Activated CD4-positive, alpha-beta T cell treated with anti-CD3 and anti-CD28 coated beads, Interleukin-2, amount 50 U/mL, for 1 hour (primary cell): ENCODE data around the gene GNG11.
"Not testable (repeated sequence)": the region's sequence is repeated elsewhere in the genome, so short reads cannot be mapped to it uniquely, and the experiment has no call there.

Source experiments
- DNase-seq: peaks from one replicate; pipeline ENCODE4 v3.0.0-alpha.2; 2020

The GNG11 gene

DNA sequence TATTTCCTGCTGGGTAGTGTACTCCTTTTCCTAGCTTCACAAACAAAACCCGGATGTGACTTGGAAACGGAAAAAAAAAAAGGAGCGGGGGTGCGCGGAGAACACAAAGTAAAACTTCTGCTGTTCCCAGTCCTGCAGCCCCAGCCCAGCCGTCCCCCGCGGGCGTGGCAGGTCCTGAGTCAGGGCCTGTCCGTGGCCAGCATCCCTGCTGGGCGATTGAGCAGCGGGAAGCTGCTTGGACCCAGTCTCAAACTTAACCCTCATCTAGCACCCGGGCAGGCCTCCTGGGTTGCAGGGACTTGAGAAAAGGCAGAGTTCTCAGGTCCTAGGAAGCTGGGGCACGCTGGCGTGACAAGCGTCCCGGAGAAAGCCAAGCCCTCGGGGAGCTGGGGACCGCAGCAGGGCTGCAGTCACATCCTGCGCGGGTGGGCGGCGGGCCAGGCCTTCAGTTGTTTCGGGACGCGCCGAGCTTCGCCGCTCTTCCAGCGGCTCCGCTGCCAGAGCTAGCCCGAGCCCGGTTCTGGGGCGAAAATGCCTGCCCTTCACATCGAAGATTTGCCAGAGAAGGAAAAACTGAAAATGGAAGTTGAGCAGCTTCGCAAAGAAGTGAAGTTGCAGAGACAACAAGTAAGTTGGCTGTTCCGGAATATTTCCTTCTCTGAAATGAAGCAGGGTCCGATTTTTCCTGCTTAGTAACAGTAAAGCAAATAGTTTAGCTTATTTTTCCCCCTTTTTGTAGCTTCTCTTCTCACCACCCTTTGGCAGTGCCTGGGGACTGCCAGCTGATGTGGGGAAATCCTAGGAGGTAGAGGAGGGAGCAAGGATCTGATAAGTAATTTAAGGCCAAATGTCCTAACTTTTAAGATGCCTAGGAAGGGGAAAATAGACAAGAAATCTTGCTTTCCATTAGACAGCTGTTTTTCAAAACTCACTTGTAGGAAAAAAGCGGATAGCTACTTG lies at the start of gene GNG11:
Gene GNG11 (plus strand): TSS at position 129 of the 960 bp plus-strand sequence. CDS start 403 bp downstream, at position 532.
- DNase-seq: no peak

GRCh38 chr7:93873998-93874574 lies 47.4 kb upstream of the GNG11 start:
- DNase-seq: no peak

- no peak for DNase-seq
These were observed 43.8 kb upstream of the GNG11 start for GRCh38 chr7:93877742-93878141.

GRCh38 chr7:93879356-93879755 lies 42.2 kb upstream of the GNG11 start:
- DNase-seq: no peak

DNA sequence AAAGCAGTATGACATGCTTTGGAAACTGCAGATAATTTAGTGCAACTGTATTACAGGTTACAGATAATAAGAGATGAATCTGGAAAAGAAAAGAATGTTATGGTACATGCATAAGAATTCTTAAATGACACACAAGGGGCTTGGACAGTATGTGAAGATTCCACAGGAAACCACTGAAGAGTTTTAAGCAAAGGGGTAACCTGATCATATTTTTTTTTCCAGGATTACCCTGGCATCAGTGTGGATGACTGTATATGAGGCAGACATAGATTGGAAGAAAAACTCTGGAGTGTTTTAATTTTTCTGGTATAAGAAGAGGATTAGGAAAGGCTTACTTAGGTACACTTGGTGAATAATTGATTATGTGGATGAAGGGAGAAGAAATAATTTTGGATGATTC lies 39.1 kb upstream of the GNG11 start:
- no peak for DNase-seq

DNA sequence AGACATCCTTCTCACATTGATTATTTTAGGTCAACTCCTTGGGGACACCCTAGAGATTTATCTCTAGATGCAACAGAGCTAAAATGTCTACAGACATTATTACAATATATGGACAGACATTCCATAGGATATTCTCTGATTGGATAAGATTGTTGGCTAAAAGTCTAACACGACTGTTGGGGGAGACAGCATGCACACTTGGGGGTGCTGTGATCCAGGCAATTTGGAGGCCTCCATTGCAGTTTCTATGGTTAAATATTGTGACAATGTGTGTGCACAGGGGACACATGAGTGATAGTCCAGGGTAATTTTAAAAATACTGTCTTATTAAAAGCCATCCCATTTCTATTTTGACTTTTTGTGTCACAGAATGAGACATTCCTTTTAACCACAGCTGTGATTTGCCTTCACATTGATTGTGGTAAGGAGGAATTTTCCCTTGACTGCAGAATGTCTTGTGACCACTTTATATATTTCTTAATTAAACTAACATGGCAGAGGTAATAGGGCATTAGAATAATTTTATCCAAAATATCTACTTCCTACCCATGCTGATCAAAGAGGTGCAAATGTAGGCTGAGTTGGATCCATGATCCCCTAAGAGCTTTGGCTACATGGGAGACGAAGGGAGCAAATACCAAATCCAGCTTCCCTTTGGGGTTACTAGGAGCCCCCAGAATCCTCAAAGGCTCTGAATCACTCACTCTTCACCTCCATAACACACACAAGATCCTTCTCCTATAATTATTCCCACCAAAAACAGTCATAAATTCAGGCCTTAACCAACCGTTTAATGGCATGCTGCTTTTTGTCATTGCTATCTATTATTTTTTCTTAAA lies 38.2 kb upstream of the GNG11 start:
- no peak for DNase-seq

DNA sequence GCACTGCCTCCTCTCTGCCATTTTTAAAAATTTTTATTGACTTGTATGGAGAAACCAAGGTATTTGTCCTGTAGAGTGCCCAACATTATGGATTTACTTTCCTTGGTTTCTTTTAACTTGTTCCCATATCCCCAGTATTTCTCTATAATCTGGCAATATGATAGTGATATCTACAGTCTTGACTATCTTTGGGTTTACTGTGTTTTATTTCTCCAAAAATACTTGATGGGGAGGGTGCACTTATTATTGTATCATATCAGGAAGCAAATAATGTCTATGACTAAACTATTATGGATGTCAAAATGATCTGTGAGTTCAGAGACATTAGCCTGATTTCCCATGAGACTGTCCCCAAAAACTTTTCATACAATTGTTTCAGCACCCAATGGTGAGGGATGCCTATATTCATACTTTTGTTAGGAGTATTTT lies 37.6 kb upstream of the GNG11 start:
- no peak for DNase-seq

GRCh38 chr7:93884541-93884940 lies 37.0 kb upstream of the GNG11 start:
- no peak for DNase-seq

- no peak for DNase-seq
These were observed 32.3 kb upstream of the GNG11 start for GRCh38 chr7:93889261-93889660.

- no peak for DNase-seq
These were observed 31.5 kb upstream of the GNG11 start for GRCh38 chr7:93890041-93890463.

DNA sequence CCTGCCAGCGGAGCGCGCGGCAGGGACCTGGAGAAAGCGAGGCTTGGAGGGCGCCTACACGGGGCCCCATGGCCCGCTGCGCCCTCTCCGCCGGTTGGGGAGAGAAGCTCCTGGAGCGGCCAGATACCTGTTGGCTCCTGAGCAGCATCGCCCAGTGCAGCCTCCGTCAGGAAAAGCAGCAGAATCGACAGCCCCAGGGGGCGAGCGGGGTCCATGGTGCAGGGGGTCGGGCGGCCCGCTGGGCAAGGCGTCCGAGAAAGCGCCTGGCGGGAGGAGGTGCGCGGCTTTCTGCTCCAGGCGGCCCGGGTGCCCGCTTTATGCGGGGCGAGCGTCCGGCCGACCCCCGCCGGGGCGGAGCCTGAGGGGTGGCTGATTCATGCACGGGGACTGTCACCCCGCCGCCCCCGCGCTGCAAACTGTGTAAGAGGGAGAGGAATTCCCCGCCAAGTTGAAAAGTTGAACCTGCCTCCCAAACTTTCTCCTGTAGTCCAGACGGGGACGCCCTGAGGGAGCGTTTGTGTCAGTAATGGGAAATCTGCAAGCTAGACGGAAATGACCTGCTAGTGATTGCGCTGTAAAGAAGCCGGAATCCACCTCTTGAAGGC lies 31.0 kb upstream of the GNG11 start, which contains the start of gene TFPI2:
Gene TFPI2 (minus strand): TSS at position 290 of the 605 bp plus-strand sequence. CDS start 75 bp downstream, at position 215.
- no peak for DNase-seq

- DNase-seq: no peak
These were observed 27.1 kb upstream of the GNG11 start for GRCh38 chr7:93894426-93894825.

GRCh38 chr7:93894966-93895640 lies 26.4 kb upstream of the GNG11 start:
- no peak for DNase-seq

DNA sequence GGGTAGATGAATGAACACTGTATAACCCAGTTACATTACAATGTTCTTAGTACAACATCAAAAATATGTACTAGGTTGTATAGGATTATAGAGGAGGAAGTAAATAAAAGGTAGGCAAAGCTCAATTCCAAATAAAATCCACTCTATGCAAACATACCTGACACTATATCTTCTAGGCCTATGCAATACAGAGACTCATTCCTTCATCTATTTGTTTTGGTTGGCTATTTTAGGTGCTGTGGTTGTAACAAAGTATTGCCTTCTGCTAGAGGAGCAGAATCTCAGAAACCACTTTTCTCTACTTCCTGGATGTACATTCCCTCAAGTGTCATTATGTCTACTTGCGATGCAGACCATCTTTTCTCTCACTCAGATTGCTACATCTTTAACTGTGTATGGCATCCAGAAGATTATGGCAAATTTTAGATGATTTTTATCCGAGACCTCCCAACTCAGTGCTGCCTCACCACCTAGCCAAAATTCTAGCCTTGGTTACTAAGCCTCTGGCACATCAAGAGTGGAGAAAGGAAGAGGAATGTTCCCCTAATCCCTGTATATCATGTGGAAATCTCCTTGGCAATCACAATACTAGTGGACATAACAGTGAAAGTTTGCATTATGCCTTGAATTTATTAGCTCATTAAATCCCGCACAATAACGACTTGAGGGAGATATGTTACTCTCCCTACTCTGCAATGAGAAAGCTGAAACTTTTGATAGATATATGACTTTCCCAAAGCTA lies 25.5 kb upstream of the GNG11 start:
- no peak for DNase-seq

GRCh38 chr7:93897680-93898079 lies 23.9 kb upstream of the GNG11 start:
- no peak for DNase-seq

DNA sequence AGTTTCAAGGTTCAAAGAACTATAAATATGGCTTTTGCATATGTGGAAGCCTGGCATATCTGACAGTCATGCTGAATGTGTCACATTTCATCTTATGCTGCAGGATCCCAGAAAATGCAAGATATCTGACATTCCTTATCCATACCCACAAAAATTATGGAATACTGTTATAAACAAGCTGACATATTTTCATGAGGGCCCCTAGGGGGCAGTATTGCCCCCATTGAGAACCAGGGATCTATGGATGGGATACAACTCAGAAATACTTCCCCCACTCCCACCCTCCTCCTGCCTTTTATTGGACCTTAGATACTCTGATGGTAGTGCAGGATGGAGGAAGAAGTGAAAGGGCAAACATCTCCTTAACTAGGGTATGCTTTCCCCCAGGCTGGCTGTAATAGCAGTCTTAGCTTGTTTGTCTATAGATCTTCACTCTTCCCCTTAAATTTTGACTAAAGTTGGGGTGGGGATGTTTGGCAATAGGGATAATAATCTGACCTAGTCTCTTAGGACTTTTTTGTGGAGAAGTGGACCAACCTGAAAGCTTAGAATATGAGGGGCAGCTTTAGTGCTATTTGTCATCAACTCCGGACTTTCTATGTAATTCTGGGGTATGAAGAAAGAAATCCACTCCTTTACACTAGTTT lies 18.6 kb upstream of the GNG11 start:
- DNase-seq: no peak

DNA sequence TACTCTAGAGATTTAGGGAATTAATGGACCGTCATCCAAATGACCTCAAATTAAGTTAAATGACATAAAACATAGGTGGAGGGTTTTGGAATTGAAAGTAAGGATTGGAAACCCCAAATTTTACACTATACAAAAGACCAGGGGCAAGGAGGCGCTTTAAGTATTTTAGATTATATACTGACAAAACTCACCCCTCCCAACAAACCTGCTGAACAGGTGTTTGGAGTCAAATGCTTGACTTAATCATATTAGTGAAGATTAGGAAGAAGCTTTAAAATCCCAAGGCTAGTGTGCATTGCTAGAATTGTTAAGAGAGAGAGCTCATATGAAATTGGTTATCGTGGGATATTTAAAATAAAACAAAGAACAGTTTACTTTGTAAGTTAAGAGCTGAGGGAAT lies 15.3 kb upstream of the GNG11 start, which contains the start of gene GNGT1:
Gene GNGT1 (plus strand): TSS at position 301 of the 400 bp plus-strand sequence. CDS start 180 bp downstream, outside the sequence.
- DNase-seq: no peak

DNA sequence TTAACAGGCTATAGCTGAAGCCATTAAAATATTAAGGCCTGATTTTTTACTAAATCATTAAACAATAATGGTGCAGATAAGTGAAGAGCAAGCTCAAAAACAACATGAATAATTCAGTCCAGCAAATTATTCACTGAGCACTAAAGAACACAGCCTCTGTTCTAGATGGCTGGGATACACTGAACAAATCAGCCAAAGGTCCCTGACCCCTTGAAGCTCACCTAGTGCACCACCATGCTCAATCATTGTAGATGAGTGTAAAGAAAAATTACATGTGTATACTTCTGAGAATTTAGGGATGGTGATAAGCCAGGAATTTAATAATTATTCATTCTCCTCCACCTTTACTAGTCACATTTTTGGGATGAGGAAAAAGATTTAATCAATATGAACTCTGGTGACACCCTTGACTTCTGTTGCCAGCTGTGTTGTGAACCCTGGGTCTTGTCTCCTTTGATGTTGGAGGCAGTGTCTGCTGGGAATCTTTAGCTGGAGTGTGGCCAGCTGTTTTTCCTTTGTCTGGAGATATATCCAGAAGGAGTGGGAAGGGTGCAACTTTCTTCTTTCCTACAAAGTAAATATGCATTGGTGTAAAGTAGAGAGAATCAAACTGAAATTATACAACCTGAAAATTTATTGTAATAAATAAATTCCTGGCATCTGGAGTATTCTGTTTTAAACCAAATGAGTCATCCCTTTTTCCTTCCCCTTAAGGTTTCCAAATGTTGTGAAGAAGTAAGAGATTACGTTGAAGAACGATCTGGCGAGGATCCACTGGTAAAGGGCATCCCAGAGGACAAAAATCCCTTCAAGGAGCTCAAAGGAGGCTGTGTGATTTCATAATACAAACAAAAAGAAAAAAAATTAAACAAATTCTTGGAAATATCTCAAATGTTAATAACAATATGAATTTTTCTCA lies 11.2 kb upstream of the GNG11 start:
- no peak for DNase-seq

GRCh38 chr7:93911242-93911641 lies 10.3 kb upstream of the GNG11 start:
- not testable (repeated sequence) for DNase-seq
